Activated T-cell treated with anti-CD3 and anti-CD28 coated beads for 1 hour (primary cell): ENCODE measurements around the gene EFNA5.

Source experiments
- DNase-seq: peaks from one replicate; pipeline ENCODE4 v3.0.0-alpha.2; 2020; ENCODE audit warnings: low read depth

EFNA5 gene

DNA sequence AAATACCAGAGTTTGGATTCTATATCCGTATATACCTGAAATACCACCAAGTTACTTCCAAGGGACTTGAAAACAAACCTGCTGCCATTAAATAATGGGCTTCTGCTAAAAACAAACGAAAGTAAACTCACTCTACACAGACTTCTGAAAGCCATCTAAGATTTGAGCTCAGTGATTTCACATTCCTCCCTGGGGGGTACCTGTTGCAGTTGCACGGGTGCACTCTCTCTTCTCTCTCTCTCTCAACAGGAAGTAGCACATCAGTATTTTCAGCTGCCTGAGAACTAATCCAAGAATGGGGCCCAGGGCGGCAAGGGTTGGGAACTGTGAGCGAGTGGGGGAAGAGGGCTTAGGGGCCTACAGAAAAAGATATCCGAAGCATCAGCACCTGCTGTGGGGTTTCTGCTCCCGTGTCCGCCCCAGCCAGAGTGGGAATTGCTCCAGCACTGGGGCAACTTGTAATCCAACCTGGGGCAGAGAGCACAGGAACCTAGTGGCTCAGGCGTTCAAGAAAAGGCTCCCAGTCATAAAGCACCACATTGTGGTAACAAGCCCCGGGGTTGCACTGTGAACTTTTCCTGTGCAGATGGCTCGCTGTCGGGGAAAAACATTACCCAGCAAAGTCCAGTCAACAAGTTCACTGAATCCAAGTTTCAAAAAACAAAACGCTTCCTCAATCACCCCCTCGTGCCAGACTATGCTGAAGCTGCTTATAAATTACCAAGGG, 99.8 kb downstream of the EFNA5 start:
- no peak for DNase-seq

DNA sequence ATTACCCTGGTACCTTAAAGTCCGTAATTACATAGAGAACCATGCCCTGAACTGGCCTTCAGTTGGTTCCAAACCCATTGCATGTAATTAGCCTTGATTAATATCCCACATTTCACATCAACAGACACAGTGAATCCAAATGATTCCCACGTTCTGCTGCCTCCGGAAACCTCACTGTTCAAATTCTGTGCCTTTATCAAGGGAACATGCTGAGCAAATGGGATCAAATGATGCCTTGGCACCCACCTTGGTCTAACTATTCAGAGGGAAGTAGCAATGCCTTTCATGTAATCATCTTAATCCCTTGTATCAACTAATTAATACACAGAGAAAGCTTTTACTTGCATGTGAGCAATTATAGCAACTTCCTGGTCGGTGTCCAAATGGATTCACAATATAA, 100.6 kb downstream of the EFNA5 start:
- no peak for DNase-seq

DNA sequence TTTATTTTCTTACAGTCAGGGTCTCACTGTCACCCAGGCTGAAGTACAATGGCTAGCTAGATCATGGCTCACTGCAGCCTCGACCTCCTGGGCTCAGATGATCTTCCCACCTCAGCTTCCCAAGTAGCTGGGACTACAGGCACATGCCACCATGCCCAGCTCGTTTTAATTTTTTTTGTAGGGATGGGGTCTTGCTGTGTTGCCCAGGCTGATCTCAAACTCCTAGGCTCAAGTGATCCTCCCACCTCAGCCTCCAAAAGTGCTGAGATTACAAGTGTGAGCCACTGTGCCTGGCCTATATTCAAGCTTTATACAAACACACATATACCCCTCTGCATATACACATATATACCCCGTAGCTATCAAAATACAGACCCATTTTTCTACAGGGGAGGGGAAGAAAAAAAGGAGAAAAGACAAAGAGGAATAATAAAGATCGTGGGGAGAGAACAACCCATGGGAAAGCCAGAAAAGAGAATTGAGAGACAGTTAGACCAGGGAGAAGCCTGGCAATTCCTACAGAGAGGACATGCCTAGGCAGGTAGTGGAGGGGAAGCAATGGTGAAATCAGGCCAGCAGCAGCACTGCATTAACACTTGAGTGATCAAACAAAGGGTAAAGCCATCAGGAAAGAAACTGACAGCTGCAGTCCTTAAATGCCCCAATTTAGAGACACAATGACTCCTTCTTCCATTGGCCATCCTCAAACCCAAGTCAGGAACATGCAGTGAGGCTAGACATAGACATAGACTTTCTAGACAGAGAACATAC, 102.7 kb downstream of the EFNA5 start:
- DNase-seq: no peak

DNA sequence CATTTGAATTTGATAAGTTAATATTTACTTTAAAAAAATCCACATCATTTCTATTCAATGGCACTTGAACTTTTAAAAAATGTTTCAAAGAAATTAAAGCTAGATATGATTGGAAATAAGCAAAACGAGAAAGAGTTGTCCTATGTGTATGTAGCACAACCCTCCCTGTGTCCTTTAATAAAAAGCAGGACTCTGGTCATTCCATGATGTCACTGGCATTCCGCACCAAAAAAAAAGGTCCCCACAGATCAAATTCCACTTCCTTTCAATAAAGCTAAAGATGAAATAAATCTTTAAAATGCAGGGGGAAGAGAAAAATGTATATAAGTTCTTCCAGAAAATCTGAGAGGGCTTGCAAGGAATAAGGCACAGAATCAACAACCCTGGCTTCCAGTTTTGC, 103.8 kb downstream of the EFNA5 start:
- no peak for DNase-seq

DNA sequence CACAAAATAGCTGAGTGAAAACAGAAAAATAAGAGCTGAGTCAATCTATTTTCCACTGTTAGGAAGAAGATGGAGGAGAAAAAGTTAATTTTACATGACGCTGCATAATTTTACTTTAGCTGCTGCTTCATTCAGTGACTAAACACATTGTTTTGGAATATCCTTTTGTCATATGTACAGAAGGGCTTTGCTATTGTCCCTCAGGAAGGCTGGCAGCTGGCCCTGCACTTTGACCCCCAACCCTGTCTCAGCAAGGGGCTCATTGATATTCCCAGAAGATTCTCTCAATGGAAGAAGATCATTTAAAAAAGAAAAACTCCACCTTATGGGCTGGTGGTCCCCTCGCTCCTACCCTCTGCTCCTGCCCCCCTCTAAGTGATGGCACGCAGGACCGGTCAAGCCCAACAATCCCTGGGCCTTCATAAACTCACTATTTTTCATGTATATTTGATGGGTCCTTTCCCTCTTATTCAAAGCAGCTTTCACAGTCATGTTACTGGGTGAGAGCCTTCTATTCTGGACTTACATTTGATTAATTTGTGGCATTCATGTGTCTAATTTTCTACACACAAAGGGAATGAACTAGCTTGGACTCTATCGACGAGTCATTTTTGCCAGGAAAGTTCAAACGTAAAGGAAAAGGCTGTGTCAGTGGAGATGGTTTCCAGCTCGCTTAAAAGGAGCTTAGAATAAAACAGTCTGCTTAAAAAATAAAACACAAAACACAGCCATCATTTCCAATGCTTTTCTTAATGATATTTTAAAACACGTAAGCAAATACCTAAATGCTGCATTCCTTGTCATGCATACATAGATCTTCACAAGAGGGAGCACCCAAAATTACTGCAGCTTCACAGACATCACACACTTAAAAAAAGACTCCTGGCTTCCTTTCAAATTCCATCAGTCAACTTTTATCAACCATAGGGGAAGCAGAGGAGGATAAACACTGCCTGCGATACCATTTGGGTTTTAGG, 104.7 kb downstream of the EFNA5 start:
- no peak for DNase-seq

DNA sequence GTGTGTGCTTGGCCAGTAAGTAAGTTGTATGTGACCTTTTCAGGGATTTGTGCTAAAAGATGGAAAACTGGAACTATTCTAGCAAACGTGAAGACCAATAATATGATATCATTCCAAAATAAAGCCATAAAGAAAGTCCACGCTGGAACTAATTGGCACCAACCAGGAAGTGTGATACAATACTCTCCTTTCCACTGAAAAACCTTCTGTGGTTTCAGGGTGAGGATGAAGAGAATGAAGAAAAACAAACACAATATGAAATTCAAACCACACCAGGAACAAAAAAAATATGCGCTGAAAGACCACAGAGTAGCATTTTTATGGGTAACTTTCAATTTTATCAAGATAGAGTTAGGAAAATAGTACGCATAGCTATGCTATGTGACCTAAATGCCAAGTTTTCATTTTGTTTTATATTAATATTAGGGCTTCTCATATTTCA, 105.8 kb downstream of the EFNA5 start:
- DNase-seq: no peak

DNA sequence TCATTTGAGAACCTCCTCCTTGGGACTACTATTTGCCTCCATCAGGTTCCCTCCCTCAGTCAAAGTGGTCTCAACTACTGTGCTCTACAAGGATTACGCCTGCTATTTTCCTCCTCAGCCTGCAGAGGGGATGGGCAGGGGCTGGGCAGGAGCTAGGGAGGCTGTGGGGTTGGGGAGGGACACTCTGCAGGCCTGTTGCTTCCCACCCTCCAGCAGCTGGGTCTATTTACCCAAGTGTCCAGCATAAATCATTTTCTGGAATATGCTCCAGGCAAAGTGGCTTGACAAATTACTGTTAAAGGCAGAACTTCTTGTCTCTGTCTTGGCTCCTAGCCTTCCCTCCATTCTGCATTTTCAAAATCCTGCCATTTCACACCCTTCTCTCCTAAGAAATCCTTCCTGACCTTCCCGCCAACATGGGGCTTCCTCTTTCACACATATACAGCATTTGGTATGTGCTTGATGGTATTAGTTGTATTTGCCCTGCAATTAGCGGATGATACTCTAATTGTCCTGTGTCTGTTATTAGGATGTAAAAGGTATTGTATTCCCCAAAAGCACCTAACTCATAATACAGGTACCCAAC, 106.7 kb downstream of the EFNA5 start:
- DNase-seq: no peak

DNA sequence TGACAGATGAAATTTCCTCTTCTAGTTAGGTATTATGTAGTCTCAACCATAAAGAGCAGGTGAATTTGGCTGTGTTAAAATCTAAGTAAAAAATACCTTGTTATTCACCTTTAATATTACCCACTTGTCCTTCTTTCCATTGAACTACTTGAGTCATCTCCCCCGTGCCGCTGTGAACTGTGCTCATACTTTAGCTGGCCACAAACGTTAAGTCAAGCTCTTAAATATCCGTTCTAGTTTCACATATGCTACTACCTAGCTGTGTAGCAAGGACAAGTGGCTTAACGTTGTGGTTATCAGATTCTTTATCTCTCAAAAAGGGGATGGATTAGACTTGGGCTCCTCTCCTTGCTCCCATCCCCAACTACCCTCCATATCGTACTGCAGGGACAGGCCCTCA, 110.4 kb downstream of the EFNA5 start:
- DNase-seq: no peak

DNA sequence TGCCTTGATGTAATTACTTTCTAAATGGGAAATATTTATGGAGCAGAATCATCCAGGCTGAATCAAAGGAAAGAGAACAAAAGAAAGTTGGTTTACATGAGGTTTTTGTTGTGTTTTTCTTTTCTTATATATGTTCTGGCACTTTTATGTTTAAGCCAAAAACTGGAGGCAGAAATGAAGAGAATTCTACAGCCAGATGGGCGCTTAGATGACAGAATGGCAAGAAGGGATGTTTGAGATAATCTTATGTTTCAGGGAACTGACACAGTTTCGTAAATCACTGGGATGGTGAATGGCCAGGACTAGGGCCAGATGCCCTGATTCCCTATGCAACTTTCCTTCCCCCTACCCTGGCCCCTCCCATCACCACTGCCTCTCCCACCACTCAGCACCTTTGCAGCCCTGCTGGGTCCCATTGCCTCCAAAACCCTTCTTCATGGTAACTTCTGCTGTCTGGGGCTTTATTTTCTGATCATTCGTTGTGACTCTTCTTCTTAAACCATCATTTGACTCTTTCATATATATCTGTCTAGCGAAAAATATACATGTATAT, 111.8 kb downstream of the EFNA5 start:
- DNase-seq: no peak

DNA sequence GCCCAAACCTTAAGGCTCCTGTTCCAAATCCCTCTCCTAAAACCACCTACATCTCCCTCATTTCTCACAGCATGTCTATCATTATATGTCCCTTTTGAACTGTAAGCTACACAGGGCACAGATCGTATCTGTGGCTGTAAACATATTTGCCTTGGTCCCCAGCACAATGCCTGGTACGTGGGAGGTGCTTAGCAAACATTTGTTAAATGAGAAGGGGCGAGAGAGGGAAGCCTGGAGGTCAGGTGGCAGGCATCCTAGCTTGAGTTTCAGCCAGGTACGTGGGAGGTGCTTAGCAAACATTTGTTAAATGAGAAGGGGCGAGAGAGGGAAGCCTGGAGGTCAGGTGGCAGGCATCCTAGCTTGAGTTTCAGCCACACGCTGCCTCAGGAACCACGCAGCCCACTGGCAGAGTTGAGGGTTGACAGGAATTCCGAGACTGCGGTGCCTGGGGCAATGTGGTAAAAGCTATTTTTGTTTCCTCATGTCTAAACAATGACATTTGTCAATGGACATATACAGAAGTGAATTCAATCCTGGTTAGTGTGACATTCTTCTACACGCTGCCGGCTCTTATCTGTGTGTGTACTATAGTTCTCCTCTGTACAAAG, 113.6 kb downstream of the EFNA5 start:
- DNase-seq: no peak

DNA sequence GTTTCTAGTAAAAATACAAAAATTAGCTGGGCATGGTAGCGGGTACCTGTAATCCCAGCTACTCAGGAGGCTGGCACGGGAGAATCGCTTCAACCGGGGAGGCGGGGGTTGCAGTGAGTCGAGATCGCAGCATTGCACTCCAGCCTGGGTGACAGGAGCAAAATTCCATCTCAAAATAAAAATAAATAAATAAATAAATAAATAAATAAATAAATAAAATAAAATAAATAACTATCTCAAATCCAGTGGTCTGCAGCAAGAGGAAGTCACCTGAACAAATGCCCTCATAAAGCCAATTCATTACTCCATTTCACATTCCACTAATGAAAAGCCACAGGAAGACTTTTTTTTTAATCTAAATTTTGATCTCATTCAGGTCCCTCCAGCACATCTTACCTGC, 114.2 kb downstream of the EFNA5 start:
- DNase-seq: no peak

DNA sequence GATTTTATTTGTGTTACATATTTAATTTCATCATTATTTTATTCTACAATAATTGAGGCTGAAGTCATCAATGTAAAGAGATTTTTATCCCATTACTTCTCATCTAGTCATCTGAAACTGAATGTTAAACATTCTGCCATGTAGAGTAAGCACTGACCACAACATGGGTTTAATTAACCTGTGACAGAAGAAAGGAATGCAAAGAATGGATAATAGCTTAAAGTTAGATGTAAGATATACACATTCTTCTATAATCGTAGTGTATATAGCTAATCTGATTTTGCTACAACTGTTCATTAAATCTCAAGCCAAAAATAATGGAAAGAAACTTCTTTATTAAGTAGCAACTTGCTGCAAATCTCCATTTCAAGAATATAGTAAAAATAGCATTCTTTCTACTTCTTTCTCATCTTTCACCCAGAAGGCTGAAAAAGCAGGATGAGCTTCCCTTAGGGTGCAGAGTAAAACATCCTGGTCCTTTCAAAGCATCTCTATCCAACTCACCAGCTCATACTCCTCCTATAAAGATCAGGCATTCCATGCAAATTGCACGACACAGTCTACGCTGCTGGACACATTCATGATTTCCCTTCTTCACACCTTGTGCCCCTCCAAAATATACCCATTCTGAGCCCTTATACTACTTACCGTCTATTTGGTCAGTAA, 115.2 kb downstream of the EFNA5 start:
- no peak for DNase-seq

DNA sequence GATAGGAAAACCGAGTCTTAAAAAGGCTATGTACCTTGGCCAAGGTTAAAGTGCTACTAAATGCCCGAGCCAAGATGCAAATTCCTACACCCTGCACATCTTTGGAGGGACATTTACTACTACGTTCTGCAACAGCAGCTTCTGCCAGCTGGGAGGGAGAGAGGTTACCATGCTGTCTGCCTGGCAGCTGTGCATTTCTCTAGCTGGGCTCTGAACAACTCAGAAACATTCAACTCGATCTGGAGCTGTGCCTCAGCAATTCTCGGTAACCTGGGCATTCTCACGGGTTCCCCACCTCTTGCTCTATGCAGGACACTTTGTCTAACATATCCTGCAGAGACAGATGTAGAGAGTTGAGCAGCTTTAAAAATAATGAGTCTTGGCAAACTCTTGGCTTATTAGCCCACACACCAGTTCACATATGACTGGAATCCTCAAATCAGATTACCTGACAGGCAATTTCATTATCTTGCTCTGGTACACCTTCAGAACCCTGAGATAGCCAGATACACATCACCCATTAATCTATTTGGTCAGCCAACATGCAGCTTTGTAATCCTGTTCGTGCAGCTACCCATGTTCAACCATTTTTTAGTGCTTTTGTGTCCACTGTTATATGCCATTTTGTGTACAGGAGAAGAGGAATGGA, 115.8 kb downstream of the EFNA5 start:
- DNase-seq: no peak

DNA sequence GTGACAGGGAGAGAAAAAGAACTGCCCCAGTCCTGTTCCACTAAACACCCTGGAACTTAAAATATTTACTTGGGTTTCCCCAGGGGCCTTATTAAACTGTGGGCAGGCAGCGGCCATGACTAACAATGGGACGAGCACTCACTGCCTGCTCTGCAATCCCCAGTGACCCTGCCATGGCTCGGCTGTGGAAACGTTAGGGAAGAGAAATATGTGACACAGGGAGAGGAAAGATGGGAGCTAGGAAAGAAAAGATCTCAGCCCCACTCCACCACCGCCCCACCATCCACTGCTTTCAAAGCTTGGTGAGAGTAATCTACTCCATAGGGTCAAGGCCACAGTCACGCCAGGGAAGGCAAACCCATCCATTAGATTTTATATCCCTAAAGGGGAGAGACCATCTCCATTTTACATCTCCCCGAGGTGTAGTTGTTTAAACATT, 117.6 kb downstream of the EFNA5 start:
- DNase-seq: no peak

DNA sequence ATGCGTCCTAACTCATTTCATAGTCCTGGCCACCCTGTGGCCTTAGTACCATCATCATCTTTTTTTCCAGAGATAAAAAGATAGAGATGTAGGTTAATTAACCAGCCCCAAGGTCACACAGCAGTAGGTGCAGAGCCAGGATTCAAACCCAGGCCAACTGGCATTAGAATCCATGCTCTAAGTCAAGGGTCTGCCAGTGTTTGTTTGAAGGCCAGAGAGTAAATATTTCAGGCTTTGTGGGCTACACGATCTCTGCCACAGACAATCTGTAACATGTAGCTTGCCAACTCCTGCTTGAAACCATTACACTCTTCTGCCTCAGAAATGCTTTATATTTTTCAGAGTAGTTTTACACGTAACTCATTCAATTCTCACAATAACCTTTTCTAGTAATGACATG, 119.6 kb downstream of the EFNA5 start:
- DNase-seq: no peak

DNA sequence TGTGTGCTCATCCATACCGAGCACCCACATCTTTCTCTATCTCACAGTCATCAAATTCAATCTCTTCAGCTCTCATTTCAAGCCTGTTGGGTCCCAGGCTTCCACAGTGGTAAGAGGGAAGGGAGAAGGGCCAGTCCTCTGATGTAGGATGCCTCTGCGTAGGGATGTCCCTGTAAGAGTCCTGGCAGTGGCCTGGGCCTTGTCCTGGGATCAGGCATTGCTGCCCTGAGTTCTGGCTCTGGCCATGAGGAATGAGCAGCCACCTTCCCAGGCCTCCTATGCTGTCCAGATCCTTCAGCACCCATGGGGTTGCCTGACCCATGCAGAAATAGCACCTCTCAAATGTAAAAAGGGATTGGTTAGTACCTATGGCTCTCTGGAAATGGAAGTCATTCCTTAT, 121.2 kb downstream of the EFNA5 start:
- no peak for DNase-seq

DNA sequence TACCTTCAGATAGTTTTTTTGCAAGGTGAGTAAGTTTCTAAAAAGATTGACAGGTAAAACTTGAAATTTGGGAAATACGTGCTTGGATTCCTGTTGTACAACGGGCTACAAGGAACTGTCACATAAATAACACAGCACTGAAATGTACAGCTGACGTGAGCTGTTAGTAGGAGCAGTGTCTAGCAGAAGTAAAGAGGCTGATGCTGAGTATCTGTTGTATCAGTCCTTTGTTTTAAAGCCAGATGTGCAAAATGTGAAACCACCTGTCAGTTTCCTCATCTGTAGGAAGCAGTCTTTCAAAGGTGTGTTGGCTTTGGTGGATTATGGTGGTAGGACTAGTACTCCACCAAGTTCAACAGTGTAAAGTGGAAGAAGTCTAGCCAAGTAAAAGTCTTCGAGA, 122.3 kb downstream of the EFNA5 start:
- no peak for DNase-seq

DNA sequence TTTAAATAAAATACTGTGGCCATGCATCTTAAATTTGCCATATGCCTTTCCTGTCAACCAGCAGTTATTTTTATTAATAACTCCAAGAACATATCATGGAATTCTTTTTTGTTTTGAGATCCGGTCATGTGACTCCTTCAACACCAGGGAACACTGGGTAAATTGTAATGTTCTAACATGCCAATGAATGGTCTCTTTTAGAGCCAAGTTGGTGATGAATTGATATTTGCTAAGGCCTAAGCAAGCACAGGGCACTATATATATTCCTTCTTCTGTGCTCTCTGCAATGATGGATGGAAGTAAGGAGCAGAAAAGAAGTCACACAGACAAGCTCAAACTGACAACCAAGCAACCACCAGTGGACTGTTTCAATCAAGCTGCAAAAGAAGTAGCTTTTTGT, 124.0 kb downstream of the EFNA5 start:
- no peak for DNase-seq

DNA sequence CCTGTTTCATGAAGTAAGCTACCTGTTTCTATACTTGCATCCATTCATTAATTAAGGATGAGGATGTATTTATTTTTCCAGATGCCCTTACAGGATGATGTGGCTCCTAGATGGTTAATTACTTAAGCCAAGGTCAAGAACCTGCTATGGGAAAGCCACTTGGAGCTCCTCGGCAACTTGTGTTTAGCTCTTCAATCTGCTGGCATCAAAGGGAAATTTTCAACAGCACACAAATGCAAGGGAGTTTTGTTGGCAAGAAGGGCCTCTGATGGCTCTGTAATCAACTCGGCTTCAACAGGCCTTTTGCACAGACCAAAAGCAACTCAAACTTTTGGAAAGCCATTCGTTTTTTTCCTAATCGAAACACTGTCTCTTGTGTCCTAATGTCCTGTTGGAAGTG, 125.3 kb downstream of the EFNA5 start:
- no peak for DNase-seq

DNA sequence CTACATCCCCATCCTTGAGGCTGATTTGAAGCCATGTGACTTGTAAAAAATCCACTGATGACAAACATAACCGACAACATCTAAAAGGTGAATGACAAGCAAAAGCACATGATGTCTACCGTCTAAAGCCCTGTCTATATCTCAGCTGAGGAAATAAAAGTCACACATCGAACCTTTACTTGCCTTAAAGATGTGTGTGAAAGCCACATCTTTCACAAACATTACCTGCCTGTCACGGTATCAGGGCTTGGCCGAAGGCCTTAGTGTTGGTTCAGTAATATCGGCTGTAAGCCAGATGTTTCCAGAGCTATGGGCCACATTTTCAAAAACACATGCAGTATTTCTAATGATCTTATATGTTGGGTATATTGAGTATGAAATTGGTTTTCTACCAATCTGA, 125.8 kb downstream of the EFNA5 start:
- DNase-seq: no peak
